Fibroblast of the conjunctiva (primary cell): ENCODE data around the gene CCR6.
"Not testable (repeated sequence)": the region's sequence is repeated elsewhere in the genome, so short reads cannot be mapped to it uniquely, and the experiment has no call there.

Experiments used
- DNase-seq: peaks from one replicate; pipeline ENCODE4 v3.0.0-alpha.2; 2010; ENCODE audit warnings: low read depth

Gene CCR6

GRCh38 chr6:167169867-167170266 is 47.0 kb downstream of the CCR6 start:
- not testable (repeated sequence) for DNase-seq

DNA sequence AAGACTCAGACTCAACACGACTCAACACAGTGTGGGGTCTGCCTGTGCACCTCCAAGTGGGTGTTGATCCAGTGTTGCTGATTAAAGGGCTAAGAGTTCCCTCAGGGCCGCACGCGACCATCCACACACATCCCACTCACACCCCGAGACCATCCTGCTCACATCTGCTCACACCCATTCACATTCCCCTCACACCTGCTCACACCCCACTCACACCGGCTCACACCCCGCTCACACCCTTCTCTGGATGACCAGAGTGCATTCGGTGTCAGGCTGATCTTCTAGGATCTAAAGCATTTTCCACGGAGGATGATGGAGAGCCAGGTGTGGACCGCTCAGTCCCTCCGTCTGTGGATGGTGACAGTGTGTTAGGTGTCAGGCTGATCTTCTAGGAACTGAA is 48.4 kb downstream of the CCR6 start:
- not testable (repeated sequence) for DNase-seq

- DNase-seq: not testable (repeated sequence)
Measured at GRCh38 chr6:167172011-167172410, 49.1 kb downstream of the CCR6 start.

DNA sequence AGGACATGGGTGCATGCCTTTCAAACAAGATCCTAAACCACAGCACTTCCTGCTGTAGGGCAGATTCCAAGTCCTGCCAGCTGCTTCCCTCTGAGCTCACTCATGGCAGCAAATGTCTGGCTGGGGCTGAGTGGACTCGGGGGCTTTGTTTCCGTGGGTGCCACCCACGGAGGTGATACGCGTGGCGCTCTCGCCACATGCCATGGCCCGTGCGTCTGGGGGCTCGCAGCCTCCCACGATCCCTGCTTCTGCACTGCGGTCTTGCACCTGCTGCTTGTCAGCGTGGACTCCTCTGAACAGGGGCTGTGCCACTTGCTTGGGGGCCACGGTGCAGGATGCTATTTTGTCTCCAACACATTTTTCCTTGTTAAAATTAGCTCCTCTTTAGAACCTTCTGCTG is 54.4 kb downstream of the CCR6 start:
- DNase-seq: not testable (repeated sequence)

- not testable (repeated sequence) for DNase-seq
Measured at GRCh38 chr6:167178896-167179655, 56.2 kb downstream of the CCR6 start.

- not testable (repeated sequence) for DNase-seq
Measured at GRCh38 chr6:167180086-167180485, 57.2 kb downstream of the CCR6 start.

- not testable (repeated sequence) for DNase-seq
Measured at GRCh38 chr6:167181351-167181750, 58.5 kb downstream of the CCR6 start.

DNA sequence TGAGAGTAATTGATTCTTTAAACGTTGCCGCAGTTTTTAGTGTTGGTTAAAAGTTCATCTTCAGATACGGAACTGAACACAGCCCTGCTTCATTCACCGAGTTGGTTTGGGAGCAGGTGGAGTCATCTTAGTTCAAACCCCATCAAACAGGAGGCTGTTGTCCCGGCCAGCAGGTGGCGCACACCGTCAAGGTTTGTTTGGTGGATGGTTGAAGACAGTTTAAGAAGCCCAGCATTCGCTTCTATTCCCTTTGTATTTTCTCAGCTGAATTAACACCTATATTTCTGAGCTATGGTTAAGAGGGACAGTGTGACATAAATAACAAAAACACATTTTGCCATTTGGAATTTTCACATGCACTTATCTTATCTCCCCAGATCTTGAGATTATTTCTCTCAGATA is 60.0 kb downstream of the CCR6 start:
- not testable (repeated sequence) for DNase-seq

GRCh38 chr6:167185101-167185500 is 62.2 kb downstream of the CCR6 start:
- DNase-seq: not testable (repeated sequence)

- DNase-seq: not testable (repeated sequence)
Measured at GRCh38 chr6:167187275-167187674, 64.4 kb downstream of the CCR6 start.
